Heart left ventricle (tissue), 16 donors: Measurements from ENCODE around the gene RARRES2. TPM values are rescaled to one million over a fixed set of nuclear protein-coding genes. Genes with fewer than 3 reads are reported as not detected.

ENCODE experiments used
- ATAC-seq, 4 donors: fragments of 200-7000 bp; cut with Tn5 transposase; one replicate each; pipeline ENCODE4 v1.9.1; 2020 to 2022; ENCODE audit warnings: moderate library complexity in 4 of 4, mild to moderate bottlenecking in 3 of 4, moderate number of reproducible peaks in 1 of 4
- DNase-seq, 5 donors: peaks; one replicate each; pipeline ENCODE4 v3.0.0-alpha.2; 2020
- H3K27ac ChIP-seq, 12 donors: fragments of 200-600 bp; sonication (generic) in 4 of 12; one replicate each; pipeline versions ENCODE4 v1.5.0 to v1.8.0; 2016 to 2022; ENCODE audit warnings: mild to moderate bottlenecking in 2 of 12
- H3K27me3 ChIP-seq, 9 donors: fragments of 200-600 bp; sonication (generic) in 2 of 9; one replicate each; pipeline versions ENCODE4 v1.5.1 to v1.8.0; 2016 to 2022; ENCODE audit warnings: mild to moderate bottlenecking in 3 of 9
- H3K36me3 ChIP-seq, 9 donors: fragments of 200-600 bp; sonication (generic) in 2 of 9; one replicate each; pipeline versions ENCODE4 v1.5.0 to v1.8.0; 2018 to 2022; ENCODE audit warnings: mild to moderate bottlenecking in 2 of 9
- H3K4me1 ChIP-seq, 12 donors: fragments of 200-600 bp; sonication (generic) in 4 of 12; one replicate each; pipeline versions ENCODE4 v1.5.0 to v1.8.0; 2016 to 2022; ENCODE audit warnings: mild to moderate bottlenecking in 3 of 12
- H3K4me3 ChIP-seq, 12 donors: fragments of 200-600 bp; sonication (generic) in 4 of 12; one replicate each; pipeline versions ENCODE4 v1.5.0 to v1.8.0; 2017 to 2022; ENCODE audit warnings: mild to moderate bottlenecking in 9 of 12, moderate library complexity in 4 of 12
- H3K9me3 ChIP-seq, 12 donors: fragments of 200-600 bp; sonication (generic) in 4 of 12; one replicate each; pipeline versions ENCODE4 v1.5.0 to v1.8.0; 2016 to 2022; ENCODE audit warnings: mild to moderate bottlenecking in 1 of 12
- CTCF ChIP-seq, 12 donors: fragments of 200-600 bp; sonication (generic) in 4 of 12; IDR thresholded peaks; one replicate each; pipeline versions ENCODE4 v1.5.0 to v1.8.0; 2018 to 2022; ENCODE audit warnings: antibody characterized with exemption in 12 of 12, mild to moderate bottlenecking in 5 of 12
- POLR2A ChIP-seq, 2 donors: fragments of 450-650 bp; IDR thresholded peaks; one replicate each; pipeline ENCODE4 v1.6.1; 2017; ENCODE audit warnings: antibody characterized with exemption in 2 of 2, mild to moderate bottlenecking in 2 of 2, moderate library complexity in 2 of 2
- WGBS, 4 donors: extraction: QIAGEN DNeasy Blood & Tissue Kit in 2 of 4; methylation state at CpG; one replicate each; pipeline versions ENCODE4 v1.1.5 to v1.1.7; 2013 to 2018; 5-methylcytosine and 5-hydroxymethylcytosine counted together
- intact Hi-C, 10 donors: fragments of 100-400 bp; cut with DNase I; formaldehyde crosslinking; loops; one replicate each; pipeline versions ENCODE4 v1.11.1 to v1.14.2; 2022
- polyA plus RNA-seq, 2 donors: library from polyadenylated mRNA; stranded (reverse); fragments of 200-250 nt; gene quantifications; one replicate each; pipeline ENCODE4 v1.2.3, GENCODE V29; 2013
- total RNA-seq, 9 donors: library from RNA; depleted of rRNA in 2 of 9; stranded (reverse); fragments of >200 nt in 2 of 9; fragmentation: NEBNext Ultra II Directional in 3 of 9; extraction: Animal tissue kit (Norgen Biotek cat#: 25700) in 3 of 9; gene quantifications; one replicate each; pipeline versions ENCODE4 v1.1.0 to v1.2.4, GENCODE V29; 2016 to 2023
- donor health status: ischemic (EF 13 %, LVEDD 7.1; RV severe dilation, severe dysfunction).
- donor health status: healthy with polysubstance abuse.
- donor health status: DM: no; HTN: yes; CAD: no.
- donor health status: DM: no; HTN: no; CAD: no.
- donor health status: ischemic (EF 25% LVEDD 6.9; RV normal size, moderate dysfunction).
- donor health status: ischemic (EF 25% LVEDD 5.7; RV mildly dilated, moderate dysfunction).
- donor health status: healthy.
- donor health status: DM: yes; HTN: yes; CAD: no.
- donor health status: ischemic (EF 35%, LVEDD 5.7; RV mildly dilated, moderate dysfunction).
- donor health status: nonischemic (EF 11% LVEDD 7.7; RV severe dilation, severe dysfunction).
- donor health status: DM: yes; HTN: yes; CAD: no.
- donor health status: PGD.
- donor health status: ischemic (EF 29% LVEDD 5.4; RV normal size, mild dysfunction).
- donor health status: nonischemic (EF 23%, LVEDD 6.1; RV moderate dilation, normal function).

The RARRES2 gene
- total and polyA plus RNA-seq, 11 donors: 3.9 to 108 (median 12.6) TPM

DNA sequence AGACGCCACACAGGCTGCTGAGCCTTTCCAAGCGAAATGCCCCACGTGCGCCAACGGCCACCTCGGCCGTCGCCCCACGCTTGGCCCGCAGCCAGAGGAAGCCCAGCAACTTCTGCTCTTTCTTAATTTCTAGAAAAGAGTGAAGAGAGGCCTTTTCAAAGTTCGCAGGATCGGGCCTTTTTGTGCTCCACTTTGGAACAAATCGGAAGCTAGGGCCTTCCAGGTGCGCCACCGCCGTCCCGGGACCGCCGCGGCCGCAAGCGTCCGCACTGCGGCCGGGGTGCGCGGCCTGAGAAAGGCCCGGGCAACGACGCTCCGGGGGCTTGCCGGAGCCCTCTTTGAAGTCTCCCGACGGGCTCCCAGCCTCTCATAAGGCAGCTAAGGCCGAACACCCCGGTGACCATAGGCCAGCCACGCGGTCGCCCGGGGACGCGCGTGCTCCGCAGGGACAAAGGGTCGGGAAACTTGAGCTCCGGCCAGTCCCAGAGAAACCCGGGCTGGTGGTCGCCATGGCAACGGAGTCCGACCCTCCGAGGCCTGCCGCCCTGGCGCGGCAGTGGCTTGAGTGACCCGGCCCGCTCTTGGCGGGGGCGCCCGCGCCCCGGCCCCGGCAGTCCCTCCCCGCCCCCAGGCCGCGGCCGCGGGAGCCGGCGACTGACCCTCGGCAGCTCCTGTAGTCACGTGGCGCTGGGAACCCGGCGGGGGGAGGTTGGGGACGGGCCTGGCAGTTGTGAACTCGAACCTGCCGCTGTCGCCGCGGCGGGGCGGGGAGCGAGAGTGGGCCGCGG, 26.9 kb upstream of the RARRES2 start, which contains the start of gene REPIN1:
Gene REPIN1, plus strand, starts transcription at position 727 of the 788 bp plus-strand sequence. CDS start 890 bp downstream, outside the sequence.
- H3K36me3 ChIP-seq: peaks cover 0 to 32% (median 28%) of the 10 kb centered on the region in 9 donors
- ATAC-seq: peak; percentile 78 to 90 (median 84)
- H3K27me3 ChIP-seq: no peaks in the 10 kb centered on the region
- H3K4me3 ChIP-seq: peak within 1 kb of the TSS; percentile 64 to 97 (median 90)
- 1 to 6% (median 3%) methylated on average over 21 to 85 of the region's 85 CpGs for WGBS, 4 donors
- H3K9me3 ChIP-seq: no peaks in the 10 kb centered on the region
- H3K27ac ChIP-seq: peak within 1 kb of the TSS; percentile 90 to 99 (median 97)
- peaks cover 2 to 54% (median 27%) of the 10 kb centered on the region in 12 donors for H3K4me1 ChIP-seq
- intact Hi-C loops: loop anchor here in 6 of 10 donors (1.0 to 5.0 kb wide), 6 partner anchors 34 to 659 kb away; partner anchors contain the start of gene ABCB8 (in 1 of the 6)
- peak; percentile 95 to 97 (median 96) for DNase-seq
- TF ChIP-seq POLR2A (IDR thresholded peaks at IDR 0.05): peak in 1 of 2 donors; percentile 52
- no peak for TF ChIP-seq CTCF (IDR thresholded peaks at IDR 0.05)

GRCh38 chr7:150367677-150368095, 26.3 kb upstream of the RARRES2 start:
- Histone ChIP-seq H3K4me3 (peak overlapping the region; percentile 64 to 97 (median 90)), H3K36me3 (peaks cover 0 to 26% (median 22%) of the 10 kb centered on the region in 9 donors), H3K27ac (peak overlapping the region; percentile 90 to 99 (median 97)), H3K27me3 (no peaks in the 10 kb centered on the region), H3K9me3 (no peaks in the 10 kb centered on the region), H3K4me1 (peaks cover 2 to 48% (median 24%) of the 10 kb centered on the region in 12 donors)
- 60 to 66% (median 63%) methylated on average over 8 of the region's 8 CpGs for WGBS, 4 donors
- ATAC-seq (no peak), DNase-seq (no peak)
- TF ChIP-seq CTCF (IDR thresholded peaks at IDR 0.05): no peak
- TF ChIP-seq POLR2A (IDR thresholded peaks at IDR 0.05): no peak
- intact Hi-C loops: loop anchor here in 6 of 10 donors (1.0 to 5.0 kb wide), 6 partner anchors 35 to 660 kb away; partner anchors contain the start of gene ABCB8 (in 1 of the 6)

GRCh38 chr7:150365673-150366398, 24.4 kb upstream of the RARRES2 start:
- WGBS, 4 donors: 84 to 93% (median 89%) methylated on average over 5 of the region's 5 CpGs
- peaks cover 2 to 47% (median 22%) of the 10 kb centered on the region in 12 donors for H3K4me1 ChIP-seq
- intact Hi-C loops: loop anchor here in 5 of 10 donors (5.0 kb wide), 4 partner anchors 36 to 661 kb away; partner anchors contain the start of gene ABCB8 (in 1 of the 5)
- H3K36me3 ChIP-seq: peaks cover 0 to 9% (median 3%) of the 10 kb centered on the region in 9 donors
- no peaks in the 10 kb centered on the region for H3K27me3 ChIP-seq
- peak overlapping the region in 1 of 12 donors; percentile 33 for H3K27ac ChIP-seq
- DNase-seq (no peak), ATAC-seq (no peak)
- H3K9me3 ChIP-seq: no peaks in the 10 kb centered on the region
- TF ChIP-seq CTCF (IDR thresholded peaks at IDR 0.05) (no peak), POLR2A (IDR thresholded peaks at IDR 0.05) (no peak)
- no peak overlapping the region for H3K4me3 ChIP-seq
